Fibroblast of pulmonary artery (primary cell): ENCODE results near the gene DDX28.
A peak's percentile ranks its signal among the peaks of the same experiment; 100 is the strongest.
"Not testable (repeated sequence)": the region's sequence is repeated elsewhere in the genome, so short reads cannot be mapped to it uniquely, and the experiment has no call there.

ENCODE experiments used
- DNase-seq: peaks from one replicate; pipeline ENCODE4 v3.0.0-alpha.2; 2010; ENCODE audit warnings: low read depth
- H3K4me3 ChIP-seq: replicated peaks from 2 replicates; pipeline ENCODE4 v1.5.1; 2011; ENCODE audit warnings: low read depth, mild to moderate bottlenecking, control low read depth, low read length, moderate library complexity
- CTCF ChIP-seq: IDR thresholded peaks from 2 replicates; pipeline ENCODE4 v1.5.1; 2011; ENCODE audit warnings: mild to moderate bottlenecking, control low read depth, low read length, inconsistent platforms; ENCODE audit errors: missing control alignments

The DDX28 gene

GRCh38 chr16:68021490-68021889 is 1.5 kb downstream of the DDX28 start:
- DNase-seq, result no peak

GRCh38 chr16:68019167-68019680 is 3.8 kb downstream of the DDX28 start:
- DNase-seq, result no peak
- TF ChIP-seq CTCF, result no peak
- H3K4me3 ChIP-seq, result no peak overlapping the region

More at GRCh38 chr16:68021490-68021889, 1.5 kb downstream of the DDX28 start:
- H3K4me3 ChIP-seq, result no peak overlapping the region
- TF ChIP-seq CTCF, result no peak

GRCh38 chr16:68015681-68016080 is 7.4 kb downstream of the DDX28 start, which contains the start of gene DPEP2NB:
DPEP2NB (minus strand) TSS chr16:68015911; CDS start chr16:68015770, 141 bp downstream.
- no peak for TF ChIP-seq CTCF
- no peak within 1 kb of the TSS for H3K4me3 ChIP-seq
- DNase-seq, result no peak

GRCh38 chr16:68013440-68013839 is 9.6 kb downstream of the DDX28 start:
- no peak for TF ChIP-seq CTCF
- H3K4me3 ChIP-seq, result no peak overlapping the region
- DNase-seq, result peak; percentile 40

- H3K4me3 ChIP-seq, DNase-seq: not testable (repeated sequence)
Measured at GRCh38 chr16:68009872-68010271, 13.2 kb downstream of the DDX28 start.

- no peak for TF ChIP-seq CTCF
- no peak overlapping the region for H3K4me3 ChIP-seq
- no peak for DNase-seq
Measured at GRCh38 chr16:68009157-68009735, 13.8 kb downstream of the DDX28 start.

- no peak for TF ChIP-seq CTCF
- peak; percentile 35 for DNase-seq
- no peak overlapping the region for H3K4me3 ChIP-seq
Measured at GRCh38 chr16:68005786-68006286, 17.2 kb downstream of the DDX28 start.
